ENCODE measurements around the gene RABGGTA.
"Not testable (repeated sequence)": the region's sequence is repeated elsewhere in the genome, so short reads cannot be mapped to it uniquely, and the experiment has no call there.

Gene RABGGTA

GRCh38 chr14:24247422-24247821 is 24.0 kb downstream of the RABGGTA start:
- peaks cover 12% of the 10 kb centered on the region for H3K4me1 ChIP-seq (ENCODE audit: insufficient read depth, low read length, severe bottlenecking)
- H3K9me3 ChIP-seq (ENCODE audit: low read length), result no peaks in the 10 kb centered on the region
- no peaks in the 10 kb centered on the region for H3K27me3 ChIP-seq (ENCODE audit: insufficient read depth, low read length)
- H3K9ac ChIP-seq (ENCODE audit: low read length), result no peak overlapping the region
- H3K4me2 ChIP-seq (ENCODE audit: low read length), result no peak overlapping the region
- no peaks in the 10 kb centered on the region for H4K20me1 ChIP-seq (ENCODE audit: insufficient read depth, low read length)
- no peak overlapping the region for H3K4me3 ChIP-seq (ENCODE audit: low read depth, low read length, poor library complexity, severe bottlenecking)
- H3K27ac ChIP-seq (ENCODE audit: low read depth, low read length, poor library complexity, severe bottlenecking), result no peak overlapping the region
- H3F3A ChIP-seq (ENCODE audit: insufficient read depth, low read length), result no peaks in the 10 kb centered on the region
- no peak overlapping the region for H2AFZ ChIP-seq (ENCODE audit: low read length)
- no peaks in the 10 kb centered on the region for H3K9me2 ChIP-seq (ENCODE audit: low read depth, low read length)
- H3K36me3 ChIP-seq (ENCODE audit: insufficient read depth, low read length), result no peaks in the 10 kb centered on the region
- no peaks in the 10 kb centered on the region for H3K79me2 ChIP-seq (ENCODE audit: insufficient read depth, low read length)
- no peak for TF ChIP-seq CTCF (IDR thresholded peaks at IDR 0.05; ENCODE audit: low read length)
- no peak for TF ChIP-seq EZH2 (IDR thresholded peaks at IDR 0.05; ENCODE audit: borderline replicate concordance, low read length)

GRCh38 chr14:24246765-24247212 is 24.6 kb downstream of the RABGGTA start:
- Histone ChIP-seq H4K20me1 (ENCODE audit: insufficient read depth, low read length) (no peaks in the 10 kb centered on the region), H3K4me1 (ENCODE audit: insufficient read depth, low read length, severe bottlenecking) (peaks cover 13% of the 10 kb centered on the region), H3K79me2 (ENCODE audit: insufficient read depth, low read length) (no peaks in the 10 kb centered on the region), H3K36me3 (ENCODE audit: insufficient read depth, low read length) (no peaks in the 10 kb centered on the region), H3K4me3 (ENCODE audit: low read depth, low read length, poor library complexity, severe bottlenecking) (no peak overlapping the region), H3K9me2 (ENCODE audit: low read depth, low read length) (no peaks in the 10 kb centered on the region), H3F3A (ENCODE audit: insufficient read depth, low read length) (no peaks in the 10 kb centered on the region), H3K9ac (ENCODE audit: low read length) (no peak overlapping the region), H3K27me3 (ENCODE audit: insufficient read depth, low read length) (no peaks in the 10 kb centered on the region), H2AFZ (ENCODE audit: low read length) (no peak overlapping the region), H3K27ac (ENCODE audit: low read depth, low read length, poor library complexity, severe bottlenecking) (no peak overlapping the region), H3K4me2 (ENCODE audit: low read length) (no peak overlapping the region), H3K9me3 (ENCODE audit: low read length) (no peaks in the 10 kb centered on the region)
- no peak for TF ChIP-seq EZH2 (IDR thresholded peaks at IDR 0.05; ENCODE audit: borderline replicate concordance, low read length)
- no peak for TF ChIP-seq CTCF (IDR thresholded peaks at IDR 0.05; ENCODE audit: low read length)

- H3K9ac ChIP-seq (ENCODE audit: low read length); H2AFZ ChIP-seq (ENCODE audit: low read length); H3F3A ChIP-seq (ENCODE audit: insufficient read depth, low read length); H4K20me1 ChIP-seq (ENCODE audit: insufficient read depth, low read length); H3K27me3 ChIP-seq (ENCODE audit: insufficient read depth, low read length); H3K4me2 ChIP-seq (ENCODE audit: low read length); H3K9me3 ChIP-seq (ENCODE audit: low read length); H3K79me2 ChIP-seq (ENCODE audit: insufficient read depth, low read length); H3K36me3 ChIP-seq (ENCODE audit: insufficient read depth, low read length); H3K27ac ChIP-seq (ENCODE audit: low read depth, low read length, poor library complexity, severe bottlenecking); H3K4me3 ChIP-seq (ENCODE audit: low read depth, low read length, poor library complexity, severe bottlenecking); H3K9me2 ChIP-seq (ENCODE audit: low read depth, low read length): not testable (repeated sequence)
- peaks cover 28% of the 10 kb centered on the region for H3K4me1 ChIP-seq (ENCODE audit: insufficient read depth, low read length, severe bottlenecking)
These were observed 26.0 kb downstream of the RABGGTA start for GRCh38 chr14:24245350-24245749.

- Histone ChIP-seq H4K20me1 (ENCODE audit: insufficient read depth, low read length) (no peaks in the 10 kb centered on the region), H3K4me2 (ENCODE audit: low read length) (peak overlapping the region; percentile 65), H3K9ac (ENCODE audit: low read length) (peak overlapping the region; percentile 68), H3K27ac (ENCODE audit: low read depth, low read length, poor library complexity, severe bottlenecking) (peak overlapping the region; percentile 86), H3K4me3 (ENCODE audit: low read depth, low read length, poor library complexity, severe bottlenecking) (peak overlapping the region; percentile 71), H3K36me3 (ENCODE audit: insufficient read depth, low read length) (peaks cover 29% of the 10 kb centered on the region), H3F3A (ENCODE audit: insufficient read depth, low read length) (no peaks in the 10 kb centered on the region), H3K27me3 (ENCODE audit: insufficient read depth, low read length) (no peaks in the 10 kb centered on the region), H3K4me1 (ENCODE audit: insufficient read depth, low read length, severe bottlenecking) (peaks cover 28% of the 10 kb centered on the region), H3K79me2 (ENCODE audit: insufficient read depth, low read length) (no peaks in the 10 kb centered on the region), H3K9me2 (ENCODE audit: low read depth, low read length) (no peaks in the 10 kb centered on the region), H3K9me3 (ENCODE audit: low read length) (no peaks in the 10 kb centered on the region), H2AFZ (ENCODE audit: low read length) (no peak overlapping the region)
- no peak for TF ChIP-seq CTCF (IDR thresholded peaks at IDR 0.05; ENCODE audit: low read length)
- TF ChIP-seq EZH2 (IDR thresholded peaks at IDR 0.05; ENCODE audit: borderline replicate concordance, low read length), result no peak
These were observed 28.0 kb downstream of the RABGGTA start for GRCh38 chr14:24243336-24243836.

All from OCI-LY1 (cell line).